ENCODE data around the gene BEST2. TPM values are rescaled to one million over a fixed set of nuclear protein-coding genes. Genes with fewer than 3 reads are reported as not detected.
A peak's percentile ranks its signal among the peaks of the same experiment; 100 is the strongest.

BEST2 gene
- total and polyA plus RNA-seq, 2 of the 4 experiments (the other 2 are of a cell fraction): not detected

DNA sequence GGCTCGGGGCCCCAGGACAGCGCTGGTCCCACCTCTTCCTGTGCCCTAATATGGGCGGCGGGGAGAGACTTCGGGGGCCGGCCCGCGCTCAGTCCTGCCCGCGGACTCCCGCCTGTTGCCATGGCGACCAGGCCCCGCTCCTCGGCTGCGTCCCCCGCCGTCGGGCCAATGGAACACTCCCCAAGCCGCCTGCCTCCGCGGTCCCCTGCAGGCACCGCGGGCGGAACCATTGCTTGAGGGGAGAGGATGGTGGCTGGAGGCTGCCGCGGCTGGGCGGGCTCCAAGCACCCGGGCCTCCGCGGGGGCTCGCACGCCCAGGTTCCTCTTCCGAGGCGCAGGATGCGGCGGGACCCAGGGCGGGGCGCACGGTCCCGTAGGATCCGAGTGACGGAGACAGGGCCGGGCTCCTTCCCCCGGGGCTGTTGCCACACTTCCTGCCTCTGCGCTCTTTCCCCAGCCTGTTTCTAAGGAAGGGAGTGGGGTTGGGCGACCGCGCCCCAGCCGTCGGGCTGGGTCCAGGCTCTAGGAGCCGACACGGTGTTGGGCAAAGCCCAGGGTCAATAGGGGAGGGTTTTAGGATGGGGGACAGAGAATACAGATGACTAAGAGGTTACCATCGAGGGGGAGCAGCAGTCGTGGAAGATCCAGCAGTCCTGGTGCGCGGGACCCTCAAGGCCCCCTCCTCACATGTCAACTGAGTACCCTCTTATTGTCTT is 38.5 kb downstream of the BEST2 start:
- POLR2A ChIA-PET (ENCODE audit: unreplicated experiment): interaction anchor here (0.6 kb wide), 1 partner anchor 46 kb away, joined by 3 read pairs; no protein-coding TSS in a partner anchor
- in situ Hi-C loops (cut with MboI; ENCODE audit: low sequenced_read_pairs) (loop anchor here (25.0 kb wide), 1 partner anchor 1047 kb away; no protein-coding TSS in a partner anchor), dilution Hi-C loops (cut with HindIII; ENCODE audit: low sequenced_read_pairs, unreplicated experiment) (no loop called here), intact Hi-C loops (cut with micrococcal nuclease) (no loop called here)
- H3K14ac ChIP-seq (replicated peaks; ENCODE audit: low read depth, low read length): peak overlapping the region; percentile 72
- CTCF ChIA-PET: no interaction called here
- H2AK5ac ChIP-seq (ENCODE audit: low read depth, low read length): peak overlapping the region; percentile 85
- no peaks in the 10 kb centered on the region for H3K9me3 ChIP-seq (ENCODE audit: control insufficient read depth, insufficient read depth, low read length)
- peak overlapping the region; percentile 45 to 92 for H4K8ac ChIP-seq (ENCODE audit: low read depth in 2 of 2, low read length in 2 of 2)
- peak overlapping the region; percentile 80 for H3K4me2 ChIP-seq (ENCODE audit: low read depth, low read length)
- peak overlapping the region; percentile 39 for H3K4me3 ChIP-seq (ENCODE audit: insufficient read depth, low read depth, low read length)
- peak overlapping the region; percentile 89 for H3K56ac ChIP-seq (ENCODE audit: extremely low read depth, insufficient read depth, low read length)
- H2BK5ac ChIP-seq (ENCODE audit: low read depth, low read length, poor library complexity, severe bottlenecking): peak overlapping the region; percentile 91
- H3K23ac ChIP-seq (ENCODE audit: low read depth, low read length): peak overlapping the region; percentile 98
- H3K18ac ChIP-seq (ENCODE audit: low read depth, low read length): peak overlapping the region; percentile 6
- BruUV-seq (replicated peaks): no TSS peak
- H2BK120ac ChIP-seq (ENCODE audit: low read depth, low read length): peak overlapping the region; percentile 84
- H3K79me1 ChIP-seq (ENCODE audit: low read depth in 1 of 2, low read length in 2 of 2): peaks cover 0 to 39% of the 10 kb centered on the region in 2 experiments; a peak in 2 of 4 replicates
- H4K91ac ChIP-seq (ENCODE audit: insufficient read depth, low read depth, low read length): peak overlapping the region; percentile 91
- peak overlapping the region; percentile 95 for H2AK9ac ChIP-seq (replicated peaks; ENCODE audit: low read depth, low read length, poor library complexity)
- H3K9me1 ChIP-seq (ENCODE audit: insufficient read depth, low read length): peaks cover 6% of the 10 kb centered on the region
- peak overlapping the region; percentile 57 for H2BK20ac ChIP-seq (ENCODE audit: low read depth, low read length)
- peak overlapping the region; percentile 81 for H2AFZ ChIP-seq (replicated peaks; ENCODE audit: low read length, poor library complexity)
- peak overlapping the region; percentile 44 for H4K5ac ChIP-seq (ENCODE audit: low read depth, low read length)
- peak overlapping the region; percentile 87; the same call in 1 of the 3 replicates for H2BK15ac ChIP-seq (ENCODE audit: low read depth, low read length)
- ATAC-seq (ENCODE audit: low read depth) (peak; percentile 60), DNase-seq (peak; percentile 93)
- H3K27ac ChIP-seq (ENCODE audit: insufficient read depth, low read length): peak overlapping the region; percentile 89
- WGBS, 2 experiments (ENCODE audit: extremely low coverage in 2 of 2, insufficient read length in 1 of 2): 0% methylated on average over 19 of the region's 56 CpGs; no CpG with 5 or more reads in 1 of the 2 experiments
- H3K9ac ChIP-seq (ENCODE audit: low read depth, low read length): peak overlapping the region; percentile 63
- peak overlapping the region; percentile 97 for H3K4ac ChIP-seq (ENCODE audit: low read depth, low read length)
- peaks cover 27% of the 10 kb centered on the region for H3K4me1 ChIP-seq (ENCODE audit: control insufficient read depth, insufficient read depth, low read length)
- H3K27me3 ChIP-seq (ENCODE audit: control insufficient read depth, insufficient read depth, low read length): no peaks in the 10 kb centered on the region
- H3K36me3 ChIP-seq (ENCODE audit: control insufficient read depth, insufficient read depth, low read length): no peaks in the 10 kb centered on the region
- peaks cover 20% of the 10 kb centered on the region for H4K20me1 ChIP-seq (ENCODE audit: insufficient read depth, low read length)
- TF ChIP-seq RAD21 (IDR thresholded peaks at IDR 0.05; ENCODE audit: low read length) (no peak), POLR2A (IDR thresholded peaks at IDR 0.05; ENCODE audit: low read depth, low read length) (peak; percentile 15; the same call in 1 of the 2 replicates), FOS (IDR thresholded peaks at IDR 0.05; ENCODE audit: low read depth, low read length) (no peak), SMC3 (IDR thresholded peaks at IDR 0.05; ENCODE audit: low read depth, low read length) (no peak), RCOR1 (IDR thresholded peaks at IDR 0.05; ENCODE audit: insufficient replicate concordance, low read length) (no peak), RFX5 (IDR thresholded peaks at IDR 0.05; ENCODE audit: low read depth, low read length) (peak; percentile 51; the same call in 1 of the 2 replicates), MAFK (IDR thresholded peaks at IDR 0.05; ENCODE audit: low read depth, low read length) (no peak), NFE2L2 (IDR thresholded peaks at IDR 0.05; ENCODE audit: low read depth, low read length) (no peak), CEBPB (IDR thresholded peaks at IDR 0.05; ENCODE audit: low read depth, low read length) (peak; percentile 98), MAZ (IDR thresholded peaks at IDR 0.05; ENCODE audit: borderline replicate concordance, low read depth, low read length) (peak; percentile 91), MXI1 (IDR thresholded peaks at IDR 0.05; ENCODE audit: borderline replicate concordance, low read depth, low read length) (no peak), BHLHE40 (IDR thresholded peaks at IDR 0.05; ENCODE audit: low read depth, low read length) (peak; percentile 94), CHD1 (IDR thresholded peaks at IDR 0.05; ENCODE audit: low read depth, low read length) (peak; percentile 80; the same call in 1 of the 2 replicates)
- TF ChIP-seq, protein P1, sequence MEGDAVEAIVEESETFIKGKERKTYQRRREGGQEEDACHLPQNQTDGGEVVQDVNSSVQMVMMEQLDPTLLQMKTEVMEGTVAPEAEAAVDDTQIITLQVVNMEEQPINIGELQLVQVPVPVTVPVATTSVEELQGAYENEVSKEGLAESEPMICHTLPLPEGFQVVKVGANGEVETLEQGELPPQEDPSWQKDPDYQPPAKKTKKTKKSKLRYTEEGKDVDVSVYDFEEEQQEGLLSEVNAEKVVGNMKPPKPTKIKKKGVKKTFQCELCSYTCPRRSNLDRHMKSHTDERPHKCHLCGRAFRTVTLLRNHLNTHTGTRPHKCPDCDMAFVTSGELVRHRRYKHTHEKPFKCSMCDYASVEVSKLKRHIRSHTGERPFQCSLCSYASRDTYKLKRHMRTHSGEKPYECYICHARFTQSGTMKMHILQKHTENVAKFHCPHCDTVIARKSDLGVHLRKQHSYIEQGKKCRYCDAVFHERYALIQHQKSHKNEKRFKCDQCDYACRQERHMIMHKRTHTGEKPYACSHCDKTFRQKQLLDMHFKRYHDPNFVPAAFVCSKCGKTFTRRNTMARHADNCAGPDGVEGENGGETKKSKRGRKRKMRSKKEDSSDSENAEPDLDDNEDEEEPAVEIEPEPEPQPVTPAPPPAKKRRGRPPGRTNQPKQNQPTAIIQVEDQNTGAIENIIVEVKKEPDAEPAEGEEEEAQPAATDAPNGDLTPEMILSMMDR (conservative IDR thresholded peaks at IDR 0.05; ENCODE audit: low read depth, low read length): no peak
- TF ChIP-seq, protein P2, sequence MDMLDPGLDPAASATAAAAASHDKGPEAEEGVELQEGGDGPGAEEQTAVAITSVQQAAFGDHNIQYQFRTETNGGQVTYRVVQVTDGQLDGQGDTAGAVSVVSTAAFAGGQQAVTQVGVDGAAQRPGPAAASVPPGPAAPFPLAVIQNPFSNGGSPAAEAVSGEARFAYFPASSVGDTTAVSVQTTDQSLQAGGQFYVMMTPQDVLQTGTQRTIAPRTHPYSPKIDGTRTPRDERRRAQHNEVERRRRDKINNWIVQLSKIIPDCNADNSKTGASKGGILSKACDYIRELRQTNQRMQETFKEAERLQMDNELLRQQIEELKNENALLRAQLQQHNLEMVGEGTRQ (IDR thresholded peaks at IDR 0.05; ENCODE audit: low read depth, low read length): no peak
